Peyer's patch (tissue), 4 donors: ENCODE measurements around the gene GNG12.

Experiments
- POLR2A ChIP-seq, 2 donors: fragments of 450-650 bp; IDR thresholded peaks; one replicate each; pipeline ENCODE4 v1.5.1; 2017; ENCODE audit warnings: antibody characterized with exemption in 2 of 2, mild to moderate bottlenecking in 2 of 2, moderate library complexity in 2 of 2
- TF ChIP-seq, protein P1 (sequence below), 6 experiments: fragments of 450-650 bp in 4 of 6; fragments of 200-600 bp in 2 of 6; sonication (generic) in 1 of 6; IDR thresholded peaks; one replicate each; pipeline ENCODE4 v1.5.1; 2017 to 2019; ENCODE audit warnings: antibody characterized with exemption in 6 of 6, mild to moderate bottlenecking in 3 of 6, moderate library complexity in 1 of 6

DNA sequence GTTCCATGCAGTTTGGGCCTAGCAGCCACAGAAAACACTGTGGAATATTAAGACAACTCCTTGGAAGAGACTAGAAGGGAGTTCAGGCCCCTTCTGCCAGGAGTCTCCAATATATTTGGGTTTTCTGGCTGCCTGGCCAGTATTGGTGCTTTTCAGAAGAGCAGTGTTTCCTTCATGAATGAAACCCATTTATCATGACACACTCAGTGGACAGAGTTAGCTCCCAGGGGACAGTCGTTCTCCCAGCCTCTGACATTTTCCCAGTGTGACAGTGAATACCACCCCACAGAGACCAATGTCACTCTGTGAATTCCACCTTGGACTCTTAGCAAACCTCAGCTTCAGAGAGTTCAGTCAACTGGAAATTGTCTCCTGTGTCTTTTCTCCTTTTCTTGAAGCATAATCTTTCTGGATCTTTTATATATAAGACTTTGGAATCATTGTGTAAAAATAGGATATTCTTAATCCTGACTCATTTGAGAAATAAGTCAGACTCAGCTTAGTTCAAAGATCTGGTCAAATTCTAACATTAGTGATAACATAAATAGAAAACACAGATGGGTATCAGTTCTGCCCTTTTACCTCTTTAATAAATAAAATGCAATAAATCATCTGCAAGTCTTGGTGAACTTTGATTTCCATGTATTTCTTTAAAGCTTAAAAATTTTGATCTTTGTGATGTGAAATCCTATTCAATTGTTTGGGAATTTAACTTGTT, 40.4 kb downstream of the GNG12 start:
- TF ChIP-seq, protein P1, sequence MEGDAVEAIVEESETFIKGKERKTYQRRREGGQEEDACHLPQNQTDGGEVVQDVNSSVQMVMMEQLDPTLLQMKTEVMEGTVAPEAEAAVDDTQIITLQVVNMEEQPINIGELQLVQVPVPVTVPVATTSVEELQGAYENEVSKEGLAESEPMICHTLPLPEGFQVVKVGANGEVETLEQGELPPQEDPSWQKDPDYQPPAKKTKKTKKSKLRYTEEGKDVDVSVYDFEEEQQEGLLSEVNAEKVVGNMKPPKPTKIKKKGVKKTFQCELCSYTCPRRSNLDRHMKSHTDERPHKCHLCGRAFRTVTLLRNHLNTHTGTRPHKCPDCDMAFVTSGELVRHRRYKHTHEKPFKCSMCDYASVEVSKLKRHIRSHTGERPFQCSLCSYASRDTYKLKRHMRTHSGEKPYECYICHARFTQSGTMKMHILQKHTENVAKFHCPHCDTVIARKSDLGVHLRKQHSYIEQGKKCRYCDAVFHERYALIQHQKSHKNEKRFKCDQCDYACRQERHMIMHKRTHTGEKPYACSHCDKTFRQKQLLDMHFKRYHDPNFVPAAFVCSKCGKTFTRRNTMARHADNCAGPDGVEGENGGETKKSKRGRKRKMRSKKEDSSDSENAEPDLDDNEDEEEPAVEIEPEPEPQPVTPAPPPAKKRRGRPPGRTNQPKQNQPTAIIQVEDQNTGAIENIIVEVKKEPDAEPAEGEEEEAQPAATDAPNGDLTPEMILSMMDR (IDR thresholded peaks at IDR 0.05) = no peak
- TF ChIP-seq POLR2A (IDR thresholded peaks at IDR 0.05) = no peak
